ENCODE measurements around the gene KRTAP10-8. TPM values are rescaled to one million over a fixed set of nuclear protein-coding genes. Genes with fewer than 3 reads are reported as not detected.
"Not testable (repeated sequence)": the region's sequence is repeated elsewhere in the genome, so short reads cannot be mapped to it uniquely, and the experiment has no call there.

KRTAP10-8 gene
- total RNA-seq, 1 donor, result not detected

GRCh38 chr21:44650265-44650972, 38.5 kb downstream of the KRTAP10-8 start:
- Histone ChIP-seq H3K27me3 (ENCODE audit: insufficient read depth, low read length) (no peaks in the 10 kb centered on the region), H3K9me3 (ENCODE audit: low read depth, low read length) (no peaks in the 10 kb centered on the region), H3K4me1 (ENCODE audit: insufficient read depth, low read length) (peaks cover 11% of the 10 kb centered on the region), H3K4me3 (ENCODE audit: low read length) (no peak overlapping the region)

- no peaks in the 10 kb centered on the region for H3K9me3 ChIP-seq (ENCODE audit: low read depth, low read length)
- no peak overlapping the region for H3K4me3 ChIP-seq (ENCODE audit: low read length)
- H3K27me3 ChIP-seq (ENCODE audit: insufficient read depth, low read length), result no peaks in the 10 kb centered on the region
- H3K4me1 ChIP-seq (ENCODE audit: insufficient read depth, low read length), result peaks cover 11% of the 10 kb centered on the region
Measured at GRCh38 chr21:44650973-44651675, 39.2 kb downstream of the KRTAP10-8 start.

- no peak overlapping the region for H3K4me3 ChIP-seq (ENCODE audit: low read length)
Measured at GRCh38 chr21:44653123-44653522, 41.2 kb downstream of the KRTAP10-8 start.

GRCh38 chr21:44653656-44654575, 42.0 kb downstream of the KRTAP10-8 start:
- no peaks in the 10 kb centered on the region for H3K9me3 ChIP-seq (ENCODE audit: low read depth, low read length)

More at GRCh38 chr21:44653123-44653522, 41.2 kb downstream of the KRTAP10-8 start:
- Histone ChIP-seq H3K4me1 (ENCODE audit: insufficient read depth, low read length) (peaks cover 20% of the 10 kb centered on the region), H3K27me3 (ENCODE audit: insufficient read depth, low read length) (no peaks in the 10 kb centered on the region), H3K9me3 (ENCODE audit: low read depth, low read length) (no peaks in the 10 kb centered on the region)

GRCh38 chr21:44654576-44655175, 42.8 kb downstream of the KRTAP10-8 start, which contains the start of gene KRTAP12-4:
Gene KRTAP12-4 (minus strand): TSS chr21:44654659. CDS start chr21:44654614, 45 bp downstream.
- Histone ChIP-seq H3K9me3 (ENCODE audit: low read depth, low read length) (no peaks in the 10 kb centered on the region), H3K27me3 (ENCODE audit: insufficient read depth, low read length) (no peaks in the 10 kb centered on the region), H3K4me1 (ENCODE audit: insufficient read depth, low read length) (peaks cover 31% of the 10 kb centered on the region), H3K4me3 (ENCODE audit: low read length) (no peak within 1 kb of the TSS)

More at GRCh38 chr21:44653656-44654575, 42.0 kb downstream of the KRTAP10-8 start:
- no peak overlapping the region for H3K4me3 ChIP-seq (ENCODE audit: low read length)
- H3K27me3 ChIP-seq (ENCODE audit: insufficient read depth, low read length), result no peaks in the 10 kb centered on the region
- peaks cover 28% of the 10 kb centered on the region for H3K4me1 ChIP-seq (ENCODE audit: insufficient read depth, low read length)

GRCh38 chr21:44656868-44657267, 45.0 kb downstream of the KRTAP10-8 start:
- Histone ChIP-seq H3K4me3 (ENCODE audit: low read length) (no peak overlapping the region), H3K9me3 (ENCODE audit: low read depth, low read length) (no peaks in the 10 kb centered on the region)

GRCh38 chr21:44657635-44658540, 46.0 kb downstream of the KRTAP10-8 start, which contains the start of gene KRTAP12-3:
Gene KRTAP12-3 (plus strand): TSS chr21:44657932. CDS start chr21:44657980, 48 bp downstream.
- Histone ChIP-seq H3K4me3 (ENCODE audit: low read length) (no peak within 1 kb of the TSS), H3K27me3 (ENCODE audit: insufficient read depth, low read length) (no peaks in the 10 kb centered on the region), H3K9me3 (ENCODE audit: low read depth, low read length) (no peaks in the 10 kb centered on the region), H3K4me1 (ENCODE audit: insufficient read depth, low read length) (peaks cover 31% of the 10 kb centered on the region)

More at GRCh38 chr21:44656868-44657267, 45.0 kb downstream of the KRTAP10-8 start:
- no peaks in the 10 kb centered on the region for H3K27me3 ChIP-seq (ENCODE audit: insufficient read depth, low read length)
- peaks cover 31% of the 10 kb centered on the region for H3K4me1 ChIP-seq (ENCODE audit: insufficient read depth, low read length)

- Histone ChIP-seq H3K27me3 (ENCODE audit: insufficient read depth, low read length) (peaks cover under 1% of the 10 kb centered on the region), H3K9me3 (ENCODE audit: low read depth, low read length) (peaks cover under 1% of the 10 kb centered on the region), H3K4me3 (ENCODE audit: low read length) (no peak overlapping the region), H3K4me1 (ENCODE audit: insufficient read depth, low read length) (peaks cover 31% of the 10 kb centered on the region)
Measured at GRCh38 chr21:44658541-44658910, 46.6 kb downstream of the KRTAP10-8 start.

- Histone ChIP-seq H3K4me3 (ENCODE audit: low read length) (no peak overlapping the region), H3K27me3 (ENCODE audit: insufficient read depth, low read length) (peaks cover 2% of the 10 kb centered on the region), H3K4me1 (ENCODE audit: insufficient read depth, low read length) (peaks cover 27% of the 10 kb centered on the region), H3K9me3 (ENCODE audit: low read depth, low read length) (peaks cover 6% of the 10 kb centered on the region)
Measured at GRCh38 chr21:44658913-44659595, 47.2 kb downstream of the KRTAP10-8 start.

GRCh38 chr21:44661567-44661966, 49.7 kb downstream of the KRTAP10-8 start:
- not testable (repeated sequence) for H3K27me3 ChIP-seq (ENCODE audit: insufficient read depth, low read length); H3K4me3 ChIP-seq (ENCODE audit: low read length); H3K9me3 ChIP-seq (ENCODE audit: low read depth, low read length)
- peaks cover 20% of the 10 kb centered on the region for H3K4me1 ChIP-seq (ENCODE audit: insufficient read depth, low read length)

Measured in mononuclear cell (primary cell).